Natural killer cell (primary cell): ENCODE results near the gene KLHL2. TPM values are rescaled to one million over a fixed set of nuclear protein-coding genes. Genes with fewer than 3 reads are reported as not detected.
"Not testable (repeated sequence)": the region's sequence is repeated elsewhere in the genome, so short reads cannot be mapped to it uniquely, and the experiment has no call there.

Experiments
- ATAC-seq, 3 donors: fragments of 150-1000 bp in 2 of 3; fragments of 200-7000 bp in 1 of 3; cut with Tn5 transposase; 1 replicate in 1 of 3; 2 replicates in 2 of 3; pipeline ENCODE4 v1.10.0; 2021; ENCODE audit warnings: mild to moderate bottlenecking in 2 of 3, moderate library complexity in 2 of 3
- DNase-seq, 2 donors: peaks; one replicate each; pipeline versions ENCODE4 v3.0.0 to v3.0.0-alpha.2; 2013 to 2021; ENCODE audit warnings: mixed read lengths in 1 of 2
- H3K27ac ChIP-seq: one replicate; pipeline ENCODE4 v1.5.1; 2013; ENCODE audit warnings: mild to moderate bottlenecking, low read length
- H3K27me3 ChIP-seq: one replicate; pipeline ENCODE4 v1.6.1; 2013; ENCODE audit warnings: low read length; ENCODE audit not compliant: control insufficient read depth, insufficient read depth
- H3K36me3 ChIP-seq: one replicate; pipeline ENCODE4 v1.6.1; 2013; ENCODE audit warnings: low read length; ENCODE audit not compliant: control insufficient read depth, insufficient read depth
- H3K4me1 ChIP-seq: one replicate; pipeline ENCODE4 v1.6.1; 2013; ENCODE audit warnings: low read length; ENCODE audit not compliant: control insufficient read depth, insufficient read depth
- H3K4me3 ChIP-seq: one replicate; pipeline ENCODE4 v1.5.1; 2013; ENCODE audit warnings: low read length
- H3K9me3 ChIP-seq: one replicate; pipeline ENCODE4 v1.6.1; 2013; ENCODE audit warnings: low read length; ENCODE audit not compliant: control insufficient read depth, insufficient read depth
- H3K27ac Mint-ChIP-seq, 2 donors: one replicate each; pipeline ENCODE4 v1.8.0; 2022; ENCODE audit warnings: mild to moderate bottlenecking in 2 of 2, mixed read lengths in 2 of 2, moderate library complexity in 1 of 2
- H3K27me3 Mint-ChIP-seq, 2 donors: one replicate each; pipeline ENCODE4 v1.8.0; 2022; ENCODE audit warnings: low read depth in 2 of 2, mixed read lengths in 2 of 2
- H3K36me3 Mint-ChIP-seq: one replicate; pipeline ENCODE4 v1.8.0; 2022; ENCODE audit warnings: mixed read lengths
- H3K4me1 Mint-ChIP-seq, 2 donors: one replicate each; pipeline ENCODE4 v1.8.0; 2022; ENCODE audit warnings: mixed read lengths in 2 of 2
- H3K4me3 Mint-ChIP-seq: one replicate; pipeline ENCODE4 v1.8.0; 2022; ENCODE audit warnings: mild to moderate bottlenecking, moderate library complexity, mixed read lengths
- H3K9me3 Mint-ChIP-seq, 2 donors: one replicate each; pipeline ENCODE4 v1.8.0; 2022; ENCODE audit warnings: mixed read lengths in 2 of 2
- CTCF ChIP-seq: fragments of 200-600 bp; IDR thresholded peaks from one replicate; pipeline ENCODE4 v1.8.0; 2022; ENCODE audit warnings: antibody characterized with exemption
- WGBS: methylation state at CpG from one replicate; pipeline ENCODE4 v1.1.7; 2013; ENCODE audit warnings: missing lambda C conversion rate; ENCODE audit not compliant: insufficient coverage; 5-methylcytosine and 5-hydroxymethylcytosine counted together
- intact Hi-C: fragments of 100-400 bp; cut with micrococcal nuclease; formaldehyde crosslinking; loops from one replicate; pipeline ENCODE4 v1.14.2; 2022
- total RNA-seq, 4 donors: library from RNA; stranded (reverse); fragments of 120-200 nt in 1 of 4; gene quantifications; one replicate each; pipeline versions ENCODE4 v1.2.3 to v1.2.4, GENCODE V29; 2013 to 2022

The KLHL2 gene
- total RNA-seq, 3 donors from 2014 or later (not counting 1 experiment from before 2014, with no cell fraction given): 24.2 to 29.2 (median 25.2) TPM

DNA sequence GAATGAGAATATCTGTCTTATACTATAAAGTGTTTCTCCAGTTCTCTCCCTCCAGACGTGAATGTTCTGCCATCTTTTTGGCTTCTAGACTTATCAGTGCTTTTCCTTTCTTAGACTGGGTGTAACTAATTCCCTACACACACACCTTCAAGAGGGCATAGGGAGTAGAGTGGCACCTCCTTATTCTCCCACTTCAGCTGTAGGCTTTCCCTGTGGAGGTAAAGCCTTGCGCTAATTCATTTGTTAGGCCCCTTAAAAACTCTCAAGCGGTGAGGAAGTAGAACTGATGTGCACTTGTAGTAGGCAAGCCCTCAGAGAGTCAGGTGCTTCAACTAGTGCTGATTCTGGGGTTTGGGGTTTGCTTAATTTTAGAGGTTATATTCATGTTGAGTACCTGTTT is 10.0 kb downstream of the KLHL2 start:
- Mint-ChIP-seq H3K4me1 (peaks cover 47 to 58% of the 10 kb centered on the region in 2 donors), H3K27me3 (no peaks in the 10 kb centered on the region), H3K36me3 (no peaks in the 10 kb centered on the region), H3K9me3 (no peaks in the 10 kb centered on the region), H3K27ac (no peak overlapping the region), H3K4me3 (no peak overlapping the region)
- intact Hi-C loops: no loop called here
- Histone ChIP-seq H3K9me3 (no peaks in the 10 kb centered on the region), H3K4me1 (peaks cover 4% of the 10 kb centered on the region), H3K27me3 (no peaks in the 10 kb centered on the region), H3K4me3 (no peak overlapping the region), H3K27ac (no peak overlapping the region), H3K36me3 (no peaks in the 10 kb centered on the region)
- ATAC-seq (no peak), DNase-seq (no peak)
- TF ChIP-seq CTCF: no peak
- WGBS: 87% methylated on average over 3 of the region's 3 CpGs

GRCh38 chr4:165221306-165221705 is 13.9 kb downstream of the KLHL2 start:
- H3K4me3 ChIP-seq, DNase-seq, intact Hi-C loops, H3K27ac ChIP-seq, H3K27me3 Mint-ChIP-seq, H3K4me3 Mint-ChIP-seq, H3K36me3 ChIP-seq, H3K9me3 ChIP-seq, H3K4me1 ChIP-seq, H3K27me3 ChIP-seq, ATAC-seq, H3K9me3 Mint-ChIP-seq, H3K36me3 Mint-ChIP-seq: not testable (repeated sequence)
- 95% methylated on average over 4 of the region's 4 CpGs for WGBS
- H3K4me1 Mint-ChIP-seq: peaks cover 42 to 47% of the 10 kb centered on the region in 2 donors
- H3K27ac Mint-ChIP-seq: peak overlapping the region; percentile 3 to 51

DNA sequence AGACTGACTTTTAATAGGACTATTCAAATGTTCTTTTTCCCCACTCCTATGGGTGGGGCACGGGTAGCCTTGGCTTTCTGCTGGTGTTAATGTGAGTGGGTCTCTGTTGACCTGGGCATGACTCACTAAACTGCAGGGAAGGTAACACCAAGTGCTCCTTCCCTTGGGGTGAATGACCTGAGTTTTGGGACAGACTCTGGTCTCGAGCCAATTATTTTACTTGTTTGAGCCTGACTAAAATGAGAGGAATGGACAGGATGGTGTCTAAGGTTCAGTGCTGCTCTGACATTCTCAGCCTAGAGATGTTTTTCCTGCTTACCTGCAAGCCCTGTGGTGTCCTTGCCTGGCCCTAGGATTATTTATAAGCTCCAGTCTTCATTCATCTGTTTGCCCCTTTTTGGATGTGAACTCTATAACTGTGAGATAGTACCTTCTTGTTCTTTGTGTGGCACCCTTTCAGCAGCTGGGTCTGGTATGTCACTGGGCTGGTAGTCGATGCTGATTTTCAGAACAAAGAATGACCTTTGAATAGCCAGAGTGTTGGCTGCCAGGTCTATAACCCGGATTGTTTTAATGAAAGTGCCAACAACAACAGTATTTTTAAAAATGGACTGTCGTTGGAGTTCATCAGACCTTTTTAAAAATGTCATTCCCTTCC is 14.8 kb downstream of the KLHL2 start:
- H3K27me3 ChIP-seq, H3K4me1 ChIP-seq, H3K4me3 ChIP-seq, H3K36me3 ChIP-seq, ATAC-seq, H3K27ac ChIP-seq, H3K36me3 Mint-ChIP-seq, H3K9me3 Mint-ChIP-seq, H3K9me3 ChIP-seq, H3K27me3 Mint-ChIP-seq, DNase-seq, intact Hi-C loops: not testable (repeated sequence)
- Mint-ChIP-seq H3K27ac (peak overlapping the region; percentile 3 to 51), H3K4me3 (peak overlapping the region; percentile 9), H3K4me1 (peaks cover 37 to 41% of the 10 kb centered on the region in 2 donors)
- 47% methylated on average over 4 of the region's 5 CpGs for WGBS

DNA sequence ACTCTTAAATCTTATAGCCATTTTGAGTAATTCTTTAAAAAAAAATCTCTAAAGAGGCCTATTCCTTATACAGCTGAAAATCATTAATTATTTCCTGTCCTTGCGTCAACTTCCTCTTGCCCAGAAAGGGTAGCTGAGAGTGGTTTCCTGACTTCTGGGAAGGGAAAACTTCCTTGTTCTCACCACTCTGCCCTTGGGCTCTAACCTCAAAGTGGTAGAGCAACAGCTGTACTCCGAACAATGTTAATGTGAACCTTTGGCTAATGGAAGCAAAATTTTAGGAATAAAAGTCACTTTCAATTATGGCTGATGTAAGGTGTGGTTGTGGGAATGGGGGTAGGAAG is 15.3 kb downstream of the KLHL2 start:
- H3K4me3 ChIP-seq: no peak overlapping the region
- Mint-ChIP-seq H3K36me3 (no peaks in the 10 kb centered on the region), H3K4me1 (peaks cover 32 to 36% of the 10 kb centered on the region in 2 donors), H3K27me3 (no peaks in the 10 kb centered on the region), H3K9me3 (no peaks in the 10 kb centered on the region), H3K27ac (peak overlapping the region; percentile 3 to 51), H3K4me3 (no peak overlapping the region)
- peak in 1 of 3 donors; percentile 52 for ATAC-seq
- H3K36me3 ChIP-seq: peaks cover 2% of the 10 kb centered on the region
- intact Hi-C loops: no loop called here
- no peaks in the 10 kb centered on the region for H3K9me3 ChIP-seq
- no peak overlapping the region for H3K27ac ChIP-seq
- peaks cover 8% of the 10 kb centered on the region for H3K4me1 ChIP-seq
- no peak for DNase-seq
- no peaks in the 10 kb centered on the region for H3K27me3 ChIP-seq
- 6% methylated on average over 2 of the region's 2 CpGs for WGBS
- no peak for TF ChIP-seq CTCF

GRCh38 chr4:165227401-165227800 is 20.0 kb downstream of the KLHL2 start:
- Mint-ChIP-seq H3K36me3 (peaks cover 11% of the 10 kb centered on the region), H3K4me1 (peaks cover 12 to 15% of the 10 kb centered on the region in 2 donors)
- H3K36me3 ChIP-seq, H3K27me3 ChIP-seq, ATAC-seq, H3K4me3 ChIP-seq, H3K27me3 Mint-ChIP-seq, H3K4me1 ChIP-seq, H3K27ac Mint-ChIP-seq, H3K9me3 Mint-ChIP-seq, DNase-seq, H3K4me3 Mint-ChIP-seq, H3K9me3 ChIP-seq, intact Hi-C loops, H3K27ac ChIP-seq: not testable (repeated sequence)
- WGBS: 90% methylated on average over 2 of the region's 2 CpGs

- not testable (repeated sequence) for H3K4me1 Mint-ChIP-seq, H3K27me3 Mint-ChIP-seq
These were observed 22.3 kb downstream of the KLHL2 start for GRCh38 chr4:165229490-165230200.

More at GRCh38 chr4:165229490-165230200, 22.3 kb downstream of the KLHL2 start:
- DNase-seq, H3K27me3 ChIP-seq, intact Hi-C loops, H3K36me3 ChIP-seq, H3K9me3 Mint-ChIP-seq, H3K4me1 ChIP-seq, H3K27ac ChIP-seq, ATAC-seq, H3K9me3 ChIP-seq, H3K4me3 ChIP-seq, H3K27ac Mint-ChIP-seq, H3K4me3 Mint-ChIP-seq: not testable (repeated sequence)
- WGBS: 97% methylated on average over 3 of the region's 4 CpGs
- peaks cover 11% of the 10 kb centered on the region for H3K36me3 Mint-ChIP-seq
